HepG2 (cell line): ENCODE results near the gene RARS1. TPM values are rescaled to one million over a fixed set of nuclear protein-coding genes. Genes with fewer than 3 reads are reported as not detected.

Source experiments
- ATAC-seq: fragments of 200-7000 bp; cut with Tn5 transposase; 3 replicates; pipeline ENCODE4 v1.9.1; 2020; ENCODE audit warnings: mild to moderate bottlenecking, moderate library complexity
- BruUV-seq: library from RNA; stranded (reverse); fragments of 400-500 nt; replicated peaks from 2 replicates; lab custom pipeline; 2021; lab: Mats Ljungman, UMichigan
- CTCF ChIA-PET: fragments of 300-600 bp; formaldehyde crosslinking; extraction: SDS; loops from one replicate; lab custom pipeline; 2021; ENCODE audit warnings: low total read pairs, inconsistent platforms, low intra/inter-chr PET ratio; lab: Yijun Ruan, JAX
- POLR2A ChIA-PET: fragments of 350-600 bp; sonication (Branson Sonifier 250); formaldehyde crosslinking; loops from one replicate; lab custom pipeline; 2020; ENCODE audit warnings: antibody characterized with exemption, inconsistent platforms; lab: Yijun Ruan, JAX
- DNase-seq: peaks from one replicate; pipeline ENCODE4 v3.0.0-alpha.2; 2015; ENCODE audit warnings: low spot score
- FAIRE-seq: peaks from 3 replicates; lab custom pipeline; 2011; peaks lifted over from hg19 to GRCh38; lab: Jason Lieb, UNC
- H2AFZ ChIP-seq: one replicate; pipeline ENCODE4 v1.6.1; 2011; ENCODE audit warnings: low read length, inconsistent platforms
- H3K27ac ChIP-seq: fragments of 300-600 bp; 3 replicates; pipeline ENCODE4 v1.8.0; 2011; ENCODE audit warnings: mixed run types, mild to moderate bottlenecking, mixed read lengths, low read length, inconsistent platforms; ENCODE audit not compliant: insufficient read depth; ENCODE audit errors: extremely low read length
- H3K27me3 ChIP-seq, 2 experiments: fragments of 200-600 bp in 1 of 2; 2 replicates in 1 of 2; 3 replicates in 1 of 2; pipeline versions ENCODE4 v1.6.0 to v1.8.0; 2011; ENCODE audit warnings: low read length in 2 of 2, mild to moderate bottlenecking in 2 of 2, moderate library complexity in 2 of 2, inconsistent platforms in 1 of 2; ENCODE audit not compliant: insufficient read depth in 2 of 2, control insufficient read depth in 1 of 2
- H3K36me3 ChIP-seq, 2 experiments: fragments of 200-600 bp in 1 of 2; replicated peaks in 1 of 2; 2 replicates in 1 of 2; 3 replicates in 1 of 2; pipeline versions ENCODE4 v1.5.1 to v1.8.0; 2011; ENCODE audit warnings: low read length in 2 of 2, inconsistent platforms in 1 of 2; ENCODE audit not compliant: insufficient read depth in 2 of 2, control insufficient read depth in 1 of 2
- H3K4me1 ChIP-seq: 2 replicates; pipeline ENCODE4 v1.5.1; 2012; ENCODE audit warnings: low read length, inconsistent platforms; ENCODE audit not compliant: insufficient read depth
- H3K4me2 ChIP-seq: 2 replicates; pipeline ENCODE4 v1.6.0; 2011; ENCODE audit warnings: low read depth, low read length, inconsistent platforms
- H3K4me3 ChIP-seq, 3 experiments: fragments of 200-600 bp in 1 of 3; sonication (generic), shearing (Covaris generic) in 1 of 3; replicated peaks in 1 of 3; 2 replicates each; pipeline ENCODE4 v1.5.1; 2011 to 2016; ENCODE audit warnings: low read length in 3 of 3, inconsistent platforms in 2 of 3, low read depth in 2 of 3, mild to moderate bottlenecking in 2 of 3, control low read depth in 1 of 3, mixed read lengths in 1 of 3; ENCODE audit not compliant: insufficient read depth in 1 of 3
- H3K79me2 ChIP-seq: one replicate; pipeline ENCODE4 v1.6.1; 2011; ENCODE audit warnings: low read length, inconsistent platforms; ENCODE audit not compliant: insufficient read depth
- H3K9ac ChIP-seq: 2 replicates; pipeline ENCODE4 v1.6.0; 2011; ENCODE audit warnings: mild to moderate bottlenecking, low read depth, low read length, inconsistent platforms; ENCODE audit not compliant: insufficient read depth
- H3K9me3 ChIP-seq: 2 replicates; pipeline ENCODE4 v1.5.1; 2012; ENCODE audit warnings: mild to moderate bottlenecking, low read length
- H4K20me1 ChIP-seq: 2 replicates; pipeline ENCODE4 v1.6.0; 2011; ENCODE audit warnings: inconsistent platforms, mild to moderate bottlenecking, low read length, moderate library complexity; ENCODE audit not compliant: insufficient read depth
- DMAP1 ChIP-seq: IDR thresholded peaks from 2 replicates; pipeline ENCODE4 v1.6.1; 2016
- DNMT3B ChIP-seq: conservative IDR thresholded peaks from 2 replicates; pipeline ENCODE4 v1.6.1; 2016; ENCODE audit warnings: missing biosample characterization, control low read depth
- E2F2 ChIP-seq: sonication (generic); formaldehyde crosslinking; IDR thresholded peaks from 2 replicates; pipeline ENCODE4 v1.4.0; 2020; ENCODE audit warnings: missing genetic modification reagents, borderline replicate concordance
- GPN1 ChIP-seq: sonication (generic); formaldehyde crosslinking; IDR thresholded peaks from 2 replicates; pipeline ENCODE4 v1.5.1; 2020; ENCODE audit warnings: missing genetic modification reagents, borderline replicate concordance
- HOXA7 ChIP-seq: sonication (generic); formaldehyde crosslinking; IDR thresholded peaks from 2 replicates; pipeline ENCODE4 v1.8.1; 2022; ENCODE audit warnings: mild to moderate bottlenecking, missing genetic modification reagents, moderate library complexity
- IRF9 ChIP-seq: sonication (generic); formaldehyde crosslinking; IDR thresholded peaks from 2 replicates; pipeline ENCODE4 v1.8.0; 2022; ENCODE audit warnings: missing genetic modification reagents, mild to moderate bottlenecking, borderline replicate concordance
- MIER2 ChIP-seq: IDR thresholded peaks from 2 replicates; pipeline ENCODE4 v1.6.1; 2016; ENCODE audit warnings: missing biosample characterization, missing genetic modification reagents
- MTA3 ChIP-seq: sonication (generic); formaldehyde crosslinking; IDR thresholded peaks from 2 replicates; pipeline ENCODE4 v1.4.0; 2020; ENCODE audit warnings: missing genetic modification reagents
- ONECUT2 ChIP-seq: sonication (generic); formaldehyde crosslinking; IDR thresholded peaks from 2 replicates; pipeline ENCODE4 v1.4.0; 2020; ENCODE audit warnings: missing genetic modification reagents
- PRMT3 ChIP-seq: sonication (generic); formaldehyde crosslinking; IDR thresholded peaks from 2 replicates; pipeline ENCODE4 v1.8.1; 2022; ENCODE audit warnings: low read depth, mild to moderate bottlenecking, moderate library complexity, missing genetic modification reagents, borderline replicate concordance
- RBFOX2 ChIP-seq: fragments of 200-400 bp; formaldehyde crosslinking; IDR thresholded peaks from 2 replicates; pipeline ENCODE4 v1.6.1; 2017; ENCODE audit warnings: low read depth, mild to moderate bottlenecking, low read length
- ZHX2 ChIP-seq, 2 experiments: sonication (generic) in 1 of 2; formaldehyde crosslinking in 1 of 2; IDR thresholded peaks; 2 replicates each; pipeline versions ENCODE4 v1.6.1 to v1.9.0; 2014 to 2022; ENCODE audit warnings: antibody characterized with exemption in 1 of 2, borderline replicate concordance in 1 of 2, inconsistent platforms in 1 of 2, low read depth in 1 of 2, missing genetic modification reagents in 1 of 2
- ZNF17 ChIP-seq: sonication (generic); formaldehyde crosslinking; IDR thresholded peaks from 2 replicates; pipeline ENCODE4 v1.5.0; 2020; ENCODE audit warnings: mild to moderate bottlenecking, missing genetic modification reagents
- ZNF235 ChIP-seq: sonication (generic); formaldehyde crosslinking; IDR thresholded peaks from 2 replicates; pipeline ENCODE4 v1.8.1; 2023; ENCODE audit warnings: mild to moderate bottlenecking, missing genetic modification reagents, borderline replicate concordance
- ZNF382 ChIP-seq: sonication (generic); formaldehyde crosslinking; IDR thresholded peaks from 2 replicates; pipeline ENCODE4 v1.5.0; 2020; ENCODE audit warnings: missing genetic modification reagents, mild to moderate bottlenecking, borderline replicate concordance
- ZNF737 ChIP-seq: sonication (generic); formaldehyde crosslinking; IDR thresholded peaks from 2 replicates; pipeline ENCODE4 v1.5.0; 2020; ENCODE audit warnings: missing genetic modification reagents, mild to moderate bottlenecking, borderline replicate concordance
- ZNF891 ChIP-seq: sonication (generic); formaldehyde crosslinking; IDR thresholded peaks from 2 replicates; pipeline ENCODE4 v1.5.0; 2020; ENCODE audit warnings: mild to moderate bottlenecking, missing genetic modification reagents
- ZSCAN31 ChIP-seq: sonication (generic); formaldehyde crosslinking; IDR thresholded peaks from 2 replicates; pipeline ENCODE4 v1.5.0; 2020; ENCODE audit warnings: low read depth, mild to moderate bottlenecking, missing genetic modification reagents
- WGBS: methylation state at CpG from one replicate; pipeline ENCODE4 v1.1.6; 2017; ENCODE audit warnings: low lambda C conversion rate; 5-methylcytosine and 5-hydroxymethylcytosine counted together
- in situ Hi-C: cut with HindIII; loops from 2 replicates; pipeline ENCODE4 v1.10.0; 2017; ENCODE audit warnings: low pct_unique_long_range_greater_than_20kb; ENCODE audit not compliant: extremely low pct_ligation_motif_present
- intact Hi-C: fragments of 100-400 bp; cut with micrococcal nuclease; formaldehyde crosslinking; loops from one replicate; pipeline ENCODE4 v1.10.0; 2022; ENCODE audit not compliant: unreplicated experiment
- polyA plus RNA-seq, 8 experiments: library from polyadenylated mRNA; depleted of rRNA in 3 of 8; stranded (reverse) in 7 of 8; unstranded in 1 of 8; fragments of >200 nt; fragmentation: Illumina TruSeq in 4 of 8; extraction: Trizol in 4 of 8; gene quantifications; 2 replicates each; pipeline versions ENCODE4 v1.2.1 to v1.2.3, GENCODE V29; 2011 to 2016; ENCODE audit warnings: low read depth in 4 of 8, missing spikeins in 1 of 8, mixed read lengths in 1 of 8; ENCODE audit not compliant: insufficient read depth in 1 of 8
- total RNA-seq, 5 experiments: library from RNA; depleted of rRNA; stranded (reverse); fragments of >200 nt; fragmentation: Illumina TruSeq; extraction: Trizol; gene quantifications; 2 replicates each; pipeline ENCODE4 v1.2.3, GENCODE V29; 2016; ENCODE audit warnings: low read depth in 1 of 5

The RARS1 gene
- total and polyA plus RNA-seq, 2 of the 13 experiments (the other 11 are each of a cell fraction or from before 2014, with no cell fraction given): 54.6 to 170 TPM

GRCh38 chr5:168460606-168461005 is 25.7 kb upstream of the RARS1 start:
- Histone ChIP-seq H3K9ac (no peak overlapping the region), H3K4me2 (no peak overlapping the region), H3K4me3 (no peak overlapping the region), H3K9me3 (no peaks in the 10 kb centered on the region), H2AFZ (no peak overlapping the region), H3K27me3 (no peaks in the 10 kb centered on the region), H4K20me1 (no peaks in the 10 kb centered on the region), H3K27ac (no peak overlapping the region), H3K79me2 (no peaks in the 10 kb centered on the region), H3K36me3 (peaks cover 20 to 64% of the 10 kb centered on the region in 2 experiments), H3K4me1 (no peaks in the 10 kb centered on the region)
- CTCF ChIA-PET: no interaction called here
- DNase-seq (no peak), FAIRE-seq (no peak), ATAC-seq (no peak)
- 96% methylated on average over 9 of the region's 9 CpGs for WGBS
- POLR2A ChIA-PET: no interaction called here
- BruUV-seq: no TSS peak
- in situ Hi-C loops: no loop called here
- intact Hi-C loops: no loop called here
- no peak for TF ChIP-seq DMAP1 (CRISPR knock-in tag)
- TF ChIP-seq ONECUT2 (CRISPR knock-in tag): no peak
- no peak for TF ChIP-seq ZNF17 (CRISPR knock-in tag)
- no peak for TF ChIP-seq MTA3 (CRISPR knock-in tag)
- TF ChIP-seq ZNF235 (CRISPR knock-in tag): no peak
- no peak for TF ChIP-seq DNMT3B (CRISPR knock-in tag)
- no peak for TF ChIP-seq HOXA7
- TF ChIP-seq RBFOX2: no peak
- TF ChIP-seq IRF9 (CRISPR knock-in tag): no peak
- no peak for TF ChIP-seq GPN1 (CRISPR knock-in tag)
- TF ChIP-seq PRMT3 (CRISPR knock-in tag): no peak
- TF ChIP-seq MIER2 (CRISPR knock-in tag): no peak
- TF ChIP-seq ZNF737: no peak
- no peak for TF ChIP-seq ZSCAN31 (CRISPR knock-in tag)
- TF ChIP-seq ZNF891 (CRISPR knock-in tag): no peak
- no peak for TF ChIP-seq ZNF382
- TF ChIP-seq ZHX2 (IDR thresholded peaks at IDR 0.05; ENCODE audit: low read depth): no peak
- no peak for TF ChIP-seq ZHX2 (CRISPR knock-in tag; IDR thresholded peaks at IDR 0.05; ENCODE audit: borderline replicate concordance)
- TF ChIP-seq E2F2: no peak
